ENCODE data around the gene VPS13A.

DNA sequence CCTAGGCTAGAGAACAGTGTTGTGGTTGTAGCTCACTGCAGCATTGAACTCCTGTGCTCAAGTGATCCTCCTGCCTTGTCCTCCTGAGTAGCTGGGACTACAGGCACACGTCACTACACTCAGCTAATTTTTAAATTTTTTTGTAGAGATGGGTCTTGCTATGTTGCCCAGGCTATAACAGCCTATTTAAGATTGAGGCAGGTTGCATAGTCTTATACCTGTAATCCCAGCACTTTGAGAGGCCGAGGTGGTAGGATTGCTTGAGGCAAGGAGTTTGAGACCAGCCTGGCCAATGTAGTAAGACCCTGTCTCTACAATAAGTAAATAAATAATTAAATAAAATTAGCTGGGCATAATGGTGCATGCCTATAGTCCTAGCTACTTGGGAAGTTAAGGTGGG lies 79.9 kb downstream of the VPS13A start:
- no peak for TF ChIP-seq POLR2AphosphoS5 (IDR thresholded peaks at IDR 0.05)
- TF ChIP-seq, protein P1, sequence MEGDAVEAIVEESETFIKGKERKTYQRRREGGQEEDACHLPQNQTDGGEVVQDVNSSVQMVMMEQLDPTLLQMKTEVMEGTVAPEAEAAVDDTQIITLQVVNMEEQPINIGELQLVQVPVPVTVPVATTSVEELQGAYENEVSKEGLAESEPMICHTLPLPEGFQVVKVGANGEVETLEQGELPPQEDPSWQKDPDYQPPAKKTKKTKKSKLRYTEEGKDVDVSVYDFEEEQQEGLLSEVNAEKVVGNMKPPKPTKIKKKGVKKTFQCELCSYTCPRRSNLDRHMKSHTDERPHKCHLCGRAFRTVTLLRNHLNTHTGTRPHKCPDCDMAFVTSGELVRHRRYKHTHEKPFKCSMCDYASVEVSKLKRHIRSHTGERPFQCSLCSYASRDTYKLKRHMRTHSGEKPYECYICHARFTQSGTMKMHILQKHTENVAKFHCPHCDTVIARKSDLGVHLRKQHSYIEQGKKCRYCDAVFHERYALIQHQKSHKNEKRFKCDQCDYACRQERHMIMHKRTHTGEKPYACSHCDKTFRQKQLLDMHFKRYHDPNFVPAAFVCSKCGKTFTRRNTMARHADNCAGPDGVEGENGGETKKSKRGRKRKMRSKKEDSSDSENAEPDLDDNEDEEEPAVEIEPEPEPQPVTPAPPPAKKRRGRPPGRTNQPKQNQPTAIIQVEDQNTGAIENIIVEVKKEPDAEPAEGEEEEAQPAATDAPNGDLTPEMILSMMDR (IDR thresholded peaks at IDR 0.05 in 8 of 11, conservative IDR thresholded peaks at IDR 0.05 in 3 of 11): no peak
